ENCODE results near the gene POU2F1.
A peak's percentile ranks its signal among the peaks of the same experiment; 100 is the strongest.

POU2F1 gene

GRCh38 chr1:167431261-167431908, 210.7 kb downstream of the POU2F1 start:
- Mint-ChIP-seq H3K4me3 (no peak overlapping the region), H3K27me3 (no peaks in the 10 kb centered on the region), H3K9me3 (no peaks in the 10 kb centered on the region), H3K36me3 (ENCODE audit: insufficient read depth) (peaks cover 29% of the 10 kb centered on the region), H3K4me1 (peaks cover 32% of the 10 kb centered on the region), H3K27ac (ENCODE audit: low read depth) (peak overlapping the region; percentile 88)
- peak; percentile 34 for ATAC-seq (replicated peaks; ENCODE audit: extremely low read depth, poor library complexity, severe bottlenecking)
- DNase-seq (ENCODE audit: low spot score in 2 of 2): no peak

- peaks cover 36% of the 10 kb centered on the region for H3K36me3 Mint-ChIP-seq (ENCODE audit: insufficient read depth)
- no peaks in the 10 kb centered on the region for H3K27me3 Mint-ChIP-seq
- peaks cover 38% of the 10 kb centered on the region for H3K4me1 Mint-ChIP-seq
- ATAC-seq (replicated peaks; ENCODE audit: extremely low read depth, poor library complexity, severe bottlenecking) (no peak), DNase-seq (ENCODE audit: low spot score in 2 of 2) (no peak)
- no peaks in the 10 kb centered on the region for H3K9me3 Mint-ChIP-seq
- H3K4me3 Mint-ChIP-seq: no peak overlapping the region
- H3K27ac Mint-ChIP-seq (ENCODE audit: low read depth): peak overlapping the region; percentile 88
Observed at GRCh38 chr1:167431909-167432650, 211.4 kb downstream of the POU2F1 start.

- Mint-ChIP-seq H3K27me3 (no peaks in the 10 kb centered on the region), H3K4me3 (no peak overlapping the region), H3K4me1 (peaks cover 43% of the 10 kb centered on the region), H3K36me3 (ENCODE audit: insufficient read depth) (peaks cover 40% of the 10 kb centered on the region), H3K9me3 (no peaks in the 10 kb centered on the region), H3K27ac (ENCODE audit: low read depth) (peak overlapping the region; percentile 88)
- DNase-seq (ENCODE audit: low spot score in 2 of 2) (no peak), ATAC-seq (replicated peaks; ENCODE audit: extremely low read depth, poor library complexity, severe bottlenecking) (no peak)
Observed at GRCh38 chr1:167432780-167433179, 212.1 kb downstream of the POU2F1 start.

GRCh38 chr1:167433884-167434283, 213.2 kb downstream of the POU2F1 start:
- Mint-ChIP-seq H3K9me3 (no peaks in the 10 kb centered on the region), H3K27ac (ENCODE audit: low read depth) (peak overlapping the region; percentile 49), H3K4me1 (peaks cover 54% of the 10 kb centered on the region), H3K36me3 (ENCODE audit: insufficient read depth) (peaks cover 46% of the 10 kb centered on the region), H3K27me3 (no peaks in the 10 kb centered on the region), H3K4me3 (peak overlapping the region; percentile 32)
- DNase-seq (ENCODE audit: low spot score in 2 of 2) (no peak), ATAC-seq (replicated peaks; ENCODE audit: extremely low read depth, poor library complexity, severe bottlenecking) (no peak)

- ATAC-seq (replicated peaks; ENCODE audit: extremely low read depth, poor library complexity, severe bottlenecking): no peak
- no peaks in the 10 kb centered on the region for H3K27me3 Mint-ChIP-seq
- no peak for DNase-seq (ENCODE audit: low spot score in 2 of 2)
- H3K4me3 Mint-ChIP-seq: no peak overlapping the region
- no peaks in the 10 kb centered on the region for H3K9me3 Mint-ChIP-seq
- peaks cover 45% of the 10 kb centered on the region for H3K36me3 Mint-ChIP-seq (ENCODE audit: insufficient read depth)
- no peak overlapping the region for H3K27ac Mint-ChIP-seq (ENCODE audit: low read depth)
- H3K4me1 Mint-ChIP-seq: peaks cover 56% of the 10 kb centered on the region
Observed at GRCh38 chr1:167434306-167434705, 213.6 kb downstream of the POU2F1 start.

GRCh38 chr1:167435484-167435883, 214.8 kb downstream of the POU2F1 start:
- no peaks in the 10 kb centered on the region for H3K27me3 Mint-ChIP-seq
- H3K27ac Mint-ChIP-seq (ENCODE audit: low read depth): peak overlapping the region; percentile 92
- DNase-seq (ENCODE audit: low spot score in 2 of 2) (no peak), ATAC-seq (replicated peaks; ENCODE audit: extremely low read depth, poor library complexity, severe bottlenecking) (no peak)
- no peak overlapping the region for H3K4me3 Mint-ChIP-seq
- peaks cover 57% of the 10 kb centered on the region for H3K4me1 Mint-ChIP-seq
- peaks cover 52% of the 10 kb centered on the region for H3K36me3 Mint-ChIP-seq (ENCODE audit: insufficient read depth)
- no peaks in the 10 kb centered on the region for H3K9me3 Mint-ChIP-seq

GRCh38 chr1:167438171-167439138, 217.8 kb downstream of the POU2F1 start:
- Mint-ChIP-seq H3K4me3 (peak overlapping the region; percentile 66), H3K27ac (ENCODE audit: low read depth) (peak overlapping the region; percentile 92), H3K4me1 (peaks cover 69% of the 10 kb centered on the region), H3K36me3 (ENCODE audit: insufficient read depth) (peaks cover 42% of the 10 kb centered on the region), H3K27me3 (no peaks in the 10 kb centered on the region), H3K9me3 (no peaks in the 10 kb centered on the region)
- DNase-seq (ENCODE audit: low spot score in 2 of 2) (no peak), ATAC-seq (replicated peaks; ENCODE audit: extremely low read depth, poor library complexity, severe bottlenecking) (peak; percentile 47)

- Mint-ChIP-seq H3K27ac (ENCODE audit: low read depth) (peak overlapping the region; percentile 92), H3K4me3 (peak overlapping the region; percentile 23), H3K9me3 (no peaks in the 10 kb centered on the region), H3K4me1 (peaks cover 74% of the 10 kb centered on the region), H3K27me3 (no peaks in the 10 kb centered on the region), H3K36me3 (ENCODE audit: insufficient read depth) (peaks cover 43% of the 10 kb centered on the region)
- ATAC-seq (replicated peaks; ENCODE audit: extremely low read depth, poor library complexity, severe bottlenecking): no peak
- DNase-seq (ENCODE audit: low spot score in 2 of 2): no peak
Observed at GRCh38 chr1:167439301-167439988, 218.8 kb downstream of the POU2F1 start.

GRCh38 chr1:167440345-167440744, 219.7 kb downstream of the POU2F1 start:
- ATAC-seq (replicated peaks; ENCODE audit: extremely low read depth, poor library complexity, severe bottlenecking) (no peak), DNase-seq (ENCODE audit: low spot score in 2 of 2) (no peak)
- H3K4me1 Mint-ChIP-seq: peaks cover 71% of the 10 kb centered on the region
- no peaks in the 10 kb centered on the region for H3K9me3 Mint-ChIP-seq
- H3K36me3 Mint-ChIP-seq (ENCODE audit: insufficient read depth): peaks cover 41% of the 10 kb centered on the region
- H3K27ac Mint-ChIP-seq (ENCODE audit: low read depth): peak overlapping the region; percentile 83
- H3K4me3 Mint-ChIP-seq: peak overlapping the region; percentile 29
- H3K27me3 Mint-ChIP-seq: no peaks in the 10 kb centered on the region

- Mint-ChIP-seq H3K27me3 (no peaks in the 10 kb centered on the region), H3K27ac (ENCODE audit: low read depth) (peak overlapping the region; percentile 83), H3K9me3 (no peaks in the 10 kb centered on the region), H3K4me3 (no peak overlapping the region), H3K36me3 (ENCODE audit: insufficient read depth) (peaks cover 40% of the 10 kb centered on the region), H3K4me1 (peaks cover 71% of the 10 kb centered on the region)
- ATAC-seq (replicated peaks; ENCODE audit: extremely low read depth, poor library complexity, severe bottlenecking): no peak
- DNase-seq (ENCODE audit: low spot score in 2 of 2): no peak
Observed at GRCh38 chr1:167440776-167441175, 220.1 kb downstream of the POU2F1 start.

GRCh38 chr1:167441222-167441621, 220.5 kb downstream of the POU2F1 start:
- no peak overlapping the region for H3K4me3 Mint-ChIP-seq
- peaks cover 41% of the 10 kb centered on the region for H3K36me3 Mint-ChIP-seq (ENCODE audit: insufficient read depth)
- ATAC-seq (replicated peaks; ENCODE audit: extremely low read depth, poor library complexity, severe bottlenecking) (no peak), DNase-seq (ENCODE audit: low spot score in 2 of 2) (no peak)
- no peaks in the 10 kb centered on the region for H3K9me3 Mint-ChIP-seq
- peak overlapping the region; percentile 83 for H3K27ac Mint-ChIP-seq (ENCODE audit: low read depth)
- peaks cover 71% of the 10 kb centered on the region for H3K4me1 Mint-ChIP-seq
- no peaks in the 10 kb centered on the region for H3K27me3 Mint-ChIP-seq
